Activated CD8-positive, alpha-beta memory T cell treated with anti-CD3 and anti-CD28 coated beads, Interleukin-2, amount 50 U/mL, for 1 hour (primary cell): Measurements from ENCODE around the gene MESP2.

Experiments used
- DNase-seq: peaks from one replicate; pipeline ENCODE4 v3.0.0-alpha.2; 2020; ENCODE audit errors: extremely low read depth

The MESP2 gene

DNA sequence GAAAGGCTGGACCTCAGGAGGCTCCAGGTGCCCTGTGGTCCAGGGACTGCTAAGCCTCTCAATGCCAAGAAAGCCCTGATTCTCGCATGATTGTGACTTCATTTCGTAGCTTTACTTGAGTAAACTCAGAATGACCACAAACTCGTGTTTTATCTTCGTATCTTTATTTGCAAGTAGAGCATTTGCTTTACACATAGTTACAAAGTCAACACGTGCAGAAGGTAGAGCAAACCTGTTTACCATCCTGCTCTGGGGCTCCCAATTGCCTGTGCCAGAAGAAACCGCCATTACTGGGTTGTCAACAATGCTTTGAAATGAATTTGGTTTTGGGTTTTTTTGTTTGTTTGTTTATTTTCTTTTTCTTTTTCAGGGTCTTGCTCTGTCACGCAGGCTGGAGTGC is 19.2 kb upstream of the MESP2 start:
- DNase-seq: no peak

DNA sequence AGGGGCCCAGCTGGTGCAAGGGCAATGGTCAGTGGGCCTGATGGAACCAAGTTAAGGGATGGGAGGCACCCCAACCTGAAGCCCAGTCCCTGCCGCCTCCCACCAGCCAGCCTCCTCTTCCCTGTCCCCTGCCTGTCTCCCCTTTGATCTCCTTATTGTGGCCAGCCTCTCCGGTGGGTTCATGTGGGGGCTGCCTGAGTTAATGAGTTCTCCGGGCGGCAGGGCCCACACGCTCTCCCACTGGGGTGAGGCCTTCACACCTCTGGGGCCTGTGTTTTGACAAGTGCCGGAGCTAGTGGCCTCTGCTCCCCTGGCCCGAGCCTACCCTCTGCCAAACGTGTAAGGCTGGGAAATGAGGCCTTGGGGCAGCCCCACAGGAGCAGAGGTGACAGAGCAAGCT is 17.8 kb upstream of the MESP2 start:
- no peak for DNase-seq

DNA sequence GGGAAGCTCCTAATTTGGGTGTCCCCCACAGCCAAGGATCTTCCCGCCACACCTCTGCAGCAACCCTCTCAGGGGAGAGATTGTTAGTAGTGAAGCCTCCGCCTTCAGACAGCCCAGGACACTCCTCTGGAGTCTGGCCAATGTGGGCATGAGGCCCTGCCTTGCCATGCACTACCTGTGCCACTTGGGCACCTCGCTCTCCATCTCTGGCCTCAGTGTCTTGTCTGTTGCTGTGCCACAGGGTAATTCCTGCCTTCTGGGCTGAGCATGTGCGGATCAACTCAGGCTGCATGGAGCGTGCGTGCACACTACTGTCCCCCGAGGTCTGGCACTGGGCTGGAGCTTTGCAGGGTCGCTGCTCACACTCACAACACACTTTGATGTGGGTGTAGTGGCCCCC is 17.2 kb upstream of the MESP2 start:
- DNase-seq: no peak

DNA sequence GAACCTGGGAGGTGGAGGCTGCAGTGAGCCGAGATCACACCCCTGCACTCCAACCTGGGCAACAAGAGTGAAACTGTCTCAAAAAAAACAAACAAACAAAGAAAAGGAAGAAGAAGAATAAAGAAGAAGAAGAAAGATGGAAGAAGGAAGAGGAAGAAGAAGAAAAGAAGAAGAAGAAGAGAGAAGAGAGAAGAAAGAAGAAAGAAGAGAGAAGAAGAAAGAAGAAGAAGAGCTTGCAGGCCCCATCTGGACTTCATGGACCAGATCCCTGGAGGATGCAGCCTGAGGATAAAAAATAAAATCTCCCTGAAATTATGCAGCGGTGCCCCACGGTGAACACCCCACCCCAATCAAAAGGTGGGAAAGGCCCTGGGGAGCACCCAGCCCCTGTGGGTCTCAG is 16.3 kb upstream of the MESP2 start:
- no peak for DNase-seq

DNA sequence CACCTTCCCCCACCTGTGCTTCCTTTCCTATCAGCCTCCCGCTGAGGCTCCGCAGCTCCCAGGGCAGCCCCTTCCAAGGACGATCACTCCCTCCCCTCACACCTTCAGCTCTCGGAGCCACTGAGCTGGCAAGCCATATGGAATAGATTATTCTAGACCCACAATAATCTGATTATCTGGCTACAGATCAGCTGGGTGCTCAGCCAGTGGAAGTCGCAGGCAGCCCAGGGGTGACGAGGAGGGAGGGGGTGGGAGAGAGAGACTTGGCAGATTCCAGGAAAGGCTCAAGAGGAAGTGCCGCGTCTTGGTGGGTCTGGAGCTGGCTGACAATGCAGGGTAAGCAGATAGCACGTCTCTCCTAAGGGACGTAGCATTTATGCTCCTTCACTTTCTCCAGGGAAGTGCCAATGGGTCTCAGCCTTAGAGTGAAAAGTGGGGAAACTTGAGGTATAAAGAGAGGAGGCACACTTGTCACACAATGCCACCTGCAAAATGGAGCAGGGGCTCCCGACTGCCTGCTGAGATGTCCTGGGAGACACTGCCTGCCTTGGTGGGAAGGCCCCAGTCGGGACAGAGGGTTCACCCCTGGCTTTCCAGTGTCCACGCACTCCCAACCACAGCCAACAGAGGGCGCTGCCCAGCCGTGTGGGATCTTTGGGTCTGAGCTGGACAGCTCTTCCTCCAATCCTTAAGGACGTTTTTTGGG is 15.7 kb upstream of the MESP2 start:
- no peak for DNase-seq

DNA sequence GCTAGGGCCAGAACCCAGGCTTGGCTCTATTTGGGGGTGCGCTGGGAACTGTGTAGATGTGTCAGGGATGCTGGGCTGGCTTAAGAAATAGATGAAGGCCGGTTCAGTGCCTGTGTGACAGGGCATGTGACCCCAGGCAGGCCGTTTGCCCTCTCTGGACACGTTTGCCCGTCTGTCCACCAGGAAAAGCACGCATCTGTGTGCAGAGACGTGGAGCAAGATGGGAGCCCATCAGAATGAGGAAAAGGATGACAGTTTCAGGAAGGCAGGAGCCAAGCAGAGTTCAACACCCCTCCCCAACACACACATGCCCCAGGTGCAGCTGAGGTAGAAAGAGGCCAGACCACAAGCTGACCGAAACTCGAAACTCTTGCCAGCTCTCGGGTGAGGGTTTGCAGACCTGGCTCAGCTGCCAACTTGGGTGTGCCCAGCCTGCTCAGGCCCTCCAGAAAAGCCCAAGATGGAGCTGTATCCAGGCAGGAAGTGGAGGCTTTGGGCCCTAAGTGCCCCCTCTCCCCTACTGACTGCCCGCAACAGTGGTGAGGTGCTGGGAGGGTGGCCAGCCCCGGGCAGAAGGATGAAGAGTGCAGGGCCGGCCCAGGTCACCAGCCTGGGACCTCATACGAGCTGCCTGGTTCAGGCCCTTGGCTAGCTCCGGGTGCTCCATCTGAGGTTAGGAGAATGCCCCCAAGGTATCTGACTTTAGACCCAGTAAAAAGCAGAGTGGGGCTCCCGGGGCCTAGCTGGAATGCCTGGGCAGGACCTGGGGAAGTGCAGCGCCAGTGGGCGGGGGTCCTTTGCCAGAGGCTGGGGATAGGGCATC is 14.9 kb upstream of the MESP2 start:
- no peak for DNase-seq

DNA sequence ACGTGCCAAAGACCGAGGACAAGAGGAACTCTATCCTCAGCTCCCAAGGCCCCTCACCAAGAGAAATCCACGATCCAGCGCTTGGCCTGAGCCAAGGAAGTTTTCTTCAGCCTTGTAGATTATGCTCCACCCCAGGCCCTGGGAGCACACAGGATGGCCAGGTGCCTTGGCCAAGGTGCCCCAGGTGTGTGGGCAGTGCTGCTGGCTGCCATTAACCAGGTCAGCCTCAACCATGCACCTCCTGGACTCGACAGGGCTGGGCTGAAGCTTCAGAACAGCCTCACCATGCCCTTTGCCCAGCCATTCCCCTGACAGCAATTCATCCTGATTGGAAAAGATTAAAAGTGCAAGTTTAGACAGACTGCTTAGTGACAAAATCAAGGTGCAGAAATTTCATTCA is 14.2 kb upstream of the MESP2 start:
- DNase-seq: no peak

DNA sequence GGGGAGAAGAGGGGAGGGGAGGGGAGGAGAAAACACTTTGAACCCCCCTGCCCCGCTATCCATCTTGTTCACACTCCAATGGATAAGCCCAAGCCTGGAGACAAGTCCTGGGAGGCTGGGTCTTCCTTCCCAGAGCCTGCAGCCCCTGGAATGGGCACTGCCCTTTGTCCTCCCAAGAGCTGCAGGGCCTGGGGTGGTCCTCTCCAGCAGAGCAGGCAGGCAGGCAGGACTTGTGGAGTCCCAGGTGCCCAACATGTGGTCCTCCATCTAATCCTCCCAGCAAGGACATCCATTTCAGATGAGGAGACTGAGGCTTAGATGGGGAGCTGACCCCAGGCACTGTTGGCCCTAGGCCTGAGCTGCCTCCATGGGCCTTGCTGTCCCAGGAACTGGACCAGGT is 10.4 kb upstream of the MESP2 start:
- no peak for DNase-seq

DNA sequence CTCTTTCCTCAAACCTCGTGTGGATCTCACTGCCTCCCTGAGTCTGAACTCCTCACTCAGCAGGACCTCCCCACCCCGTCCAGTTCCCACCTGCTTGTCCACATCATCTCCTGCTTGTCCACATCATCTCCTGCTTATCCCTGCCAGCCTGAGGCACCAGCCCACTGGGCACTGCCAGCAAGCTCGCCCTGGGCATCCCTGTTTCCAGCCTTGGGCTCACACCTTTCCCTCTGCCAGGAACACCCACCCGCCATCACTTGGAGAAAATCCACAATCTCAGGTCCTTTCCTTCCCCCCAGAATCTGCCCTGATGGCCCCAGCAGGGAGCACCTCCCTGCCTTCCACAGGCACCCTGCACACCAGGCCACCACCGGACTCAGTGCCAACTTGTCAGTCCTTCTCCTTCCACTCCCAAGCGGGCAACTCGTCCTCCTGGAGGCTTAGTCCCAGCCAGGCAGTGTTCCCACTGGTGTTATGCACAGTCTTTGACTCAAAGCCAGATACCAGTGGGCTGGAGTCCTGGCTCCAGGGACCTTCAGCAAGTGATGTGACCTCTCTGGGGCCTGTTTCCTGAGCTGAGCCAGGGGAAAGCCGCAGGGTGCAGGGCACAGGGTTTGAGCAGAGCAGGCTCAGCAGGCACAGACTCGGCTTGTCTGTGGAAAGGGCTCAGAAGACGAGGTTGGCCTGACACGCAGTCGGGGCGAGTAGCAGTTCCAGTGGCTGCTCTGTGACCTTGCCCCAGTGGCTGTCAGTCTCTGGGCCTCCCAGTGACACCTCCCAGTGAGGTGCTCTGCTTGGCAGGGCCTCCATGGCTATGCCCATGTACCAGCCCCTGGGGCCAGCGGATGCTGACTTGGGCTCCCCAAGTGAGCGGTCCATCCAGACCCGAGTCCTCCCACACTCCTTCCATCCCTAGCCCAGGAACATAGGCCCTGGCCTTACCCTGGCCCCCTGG is 9.5 kb upstream of the MESP2 start:
- DNase-seq: no peak

DNA sequence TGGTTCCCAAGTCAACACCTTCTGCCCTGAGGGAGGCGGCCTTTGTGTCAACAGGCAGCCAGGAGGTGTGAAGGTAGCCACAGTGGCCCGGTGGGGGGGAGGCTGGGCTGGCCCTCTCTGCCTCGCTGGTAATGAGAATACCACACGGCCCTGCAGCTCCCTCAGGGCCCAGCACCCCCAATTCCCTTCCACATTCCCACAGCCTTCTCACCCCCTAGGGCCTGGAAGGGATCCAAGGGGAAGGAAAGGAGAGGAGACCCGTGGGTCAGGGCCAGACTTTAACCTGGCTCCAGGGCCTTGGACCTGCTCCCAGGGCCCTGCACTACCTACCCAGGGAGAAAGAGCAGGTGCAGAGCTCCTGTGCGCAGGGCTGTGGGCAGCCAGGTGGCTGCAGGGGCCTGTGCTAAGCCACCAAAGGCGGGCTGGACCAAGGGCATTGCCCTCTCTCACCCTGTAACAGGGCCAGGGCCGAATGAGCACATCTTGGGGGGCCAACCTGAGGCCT is 8.7 kb upstream of the MESP2 start:
- DNase-seq: no peak

DNA sequence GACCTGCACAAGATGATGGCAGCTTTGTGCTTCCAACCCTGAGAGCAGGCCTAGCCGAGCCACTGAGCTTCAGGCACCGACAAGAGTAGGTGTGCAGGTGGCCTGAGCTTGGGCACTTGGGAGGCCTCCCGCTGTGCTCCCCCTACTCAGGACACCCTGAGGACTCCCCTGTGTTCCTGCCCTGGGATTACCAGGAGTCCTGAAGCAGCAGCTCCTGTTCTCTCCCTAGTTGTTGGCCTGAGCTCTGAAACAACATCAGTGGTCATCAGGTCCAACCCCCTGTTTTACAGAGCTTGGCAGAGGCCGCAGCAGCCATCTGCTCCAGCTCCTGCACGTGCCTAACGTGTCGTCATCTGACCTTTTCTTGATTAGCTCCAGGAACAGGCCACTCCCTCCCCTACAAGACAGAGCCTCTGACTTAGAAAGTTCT is 8.0 kb upstream of the MESP2 start:
- DNase-seq: no peak

DNA sequence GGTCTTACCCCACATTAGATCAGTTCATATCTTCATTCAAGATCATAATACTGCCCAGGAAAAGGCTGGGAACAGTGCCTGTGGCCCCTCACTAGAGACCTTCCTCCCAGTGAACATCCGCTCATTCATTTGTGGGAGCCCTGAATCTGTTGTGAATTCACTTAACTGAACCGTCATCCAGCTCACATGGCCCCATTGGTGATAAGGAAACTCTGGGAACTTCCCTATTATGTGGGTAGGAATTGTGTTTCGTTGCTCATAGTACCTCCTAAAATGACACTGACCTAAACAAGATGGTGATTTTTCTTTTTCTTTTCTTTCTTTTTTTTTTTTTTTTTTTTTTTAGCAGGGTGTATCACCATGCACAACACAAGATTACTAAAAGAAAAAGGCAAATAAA is 6.8 kb upstream of the MESP2 start:
- DNase-seq: no peak

DNA sequence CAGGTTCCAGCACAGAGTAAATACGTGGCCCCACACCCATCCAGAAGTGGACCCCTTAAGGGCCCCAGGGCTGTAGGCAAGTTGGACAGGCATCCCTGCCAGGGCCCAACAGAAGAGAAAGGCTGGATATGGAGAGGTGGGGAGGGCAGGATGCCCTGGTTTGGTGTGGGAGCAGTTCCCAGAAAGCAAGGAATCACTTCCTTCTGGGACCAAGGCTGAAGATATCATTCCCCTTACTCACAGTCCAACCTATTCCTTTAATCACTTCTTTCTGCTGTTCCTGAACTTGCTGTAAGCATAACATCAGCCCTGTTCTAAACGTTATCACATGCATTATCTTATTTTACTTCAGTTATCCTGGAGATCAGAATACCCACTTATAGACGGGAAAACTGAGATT is 6.1 kb upstream of the MESP2 start:
- no peak for DNase-seq

DNA sequence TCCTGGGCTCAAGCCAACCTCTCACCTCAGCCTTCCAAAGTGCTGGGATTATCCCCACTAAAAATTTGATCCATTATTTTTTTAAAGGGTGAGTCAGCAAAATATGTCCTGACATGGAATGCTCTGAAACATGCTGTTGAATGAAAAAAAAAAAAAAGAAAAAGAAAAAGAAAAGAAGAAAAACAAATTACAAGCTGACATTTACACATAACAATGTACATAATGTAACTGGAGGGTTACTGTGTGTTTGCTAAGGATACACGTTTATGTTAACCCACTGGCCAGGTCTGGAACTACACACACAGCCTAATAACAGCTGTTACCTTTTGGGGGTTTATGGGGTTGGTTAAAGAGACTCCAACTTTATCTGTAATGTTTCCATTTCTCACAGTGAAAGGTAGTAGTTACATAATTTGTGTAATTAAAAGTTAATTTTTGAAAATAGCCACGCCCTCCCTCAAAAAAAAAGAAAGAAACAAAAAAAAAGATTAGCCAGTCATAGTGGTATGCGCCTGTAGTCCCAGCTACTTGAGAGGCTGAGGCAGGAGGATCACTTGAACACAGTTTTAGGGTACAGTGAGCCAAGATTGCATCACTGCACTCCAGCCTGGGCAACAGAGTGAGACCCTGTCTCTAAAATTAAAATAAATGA is 3.1 kb upstream of the MESP2 start:
- DNase-seq: no peak

DNA sequence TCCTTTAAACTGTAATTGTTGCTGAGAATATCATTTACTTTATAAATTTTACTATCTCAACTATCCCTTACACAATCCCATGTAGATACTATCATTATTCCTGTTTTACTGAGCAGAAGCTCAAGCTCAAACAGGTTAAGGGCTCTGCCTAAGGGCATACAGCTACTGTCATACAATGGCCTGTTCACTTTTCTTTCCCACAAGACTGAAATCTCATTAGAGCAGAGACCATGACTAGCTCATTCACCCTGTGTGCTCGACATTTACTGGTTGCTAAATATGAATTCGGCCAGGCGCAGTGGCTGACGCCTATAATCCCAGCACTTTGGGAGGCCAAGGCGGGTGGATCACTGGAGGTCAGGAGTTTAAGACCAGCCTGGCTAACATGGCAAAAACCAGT is 1.6 kb upstream of the MESP2 start:
- DNase-seq: no peak

DNA sequence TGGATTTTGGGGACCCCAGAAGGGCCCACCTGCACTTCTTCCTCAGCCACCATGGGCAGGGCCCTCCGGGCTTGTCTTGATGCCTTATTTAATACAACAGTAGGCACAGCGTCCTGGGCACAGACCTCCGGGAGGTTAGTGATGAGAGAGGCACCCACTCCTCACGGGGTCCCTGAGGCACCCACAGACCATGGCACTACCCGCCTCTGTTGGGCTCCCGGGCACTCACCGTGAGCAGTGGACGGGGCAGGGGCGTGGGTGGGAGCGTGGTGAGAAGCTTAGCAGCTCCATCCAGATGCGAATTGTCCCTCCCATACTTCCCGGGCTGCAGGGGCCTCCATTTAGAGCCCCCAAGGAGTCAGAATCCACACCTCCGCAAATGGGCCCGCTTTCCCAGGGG is 317 bp upstream of the MESP2 start:
- DNase-seq: no peak

DNA sequence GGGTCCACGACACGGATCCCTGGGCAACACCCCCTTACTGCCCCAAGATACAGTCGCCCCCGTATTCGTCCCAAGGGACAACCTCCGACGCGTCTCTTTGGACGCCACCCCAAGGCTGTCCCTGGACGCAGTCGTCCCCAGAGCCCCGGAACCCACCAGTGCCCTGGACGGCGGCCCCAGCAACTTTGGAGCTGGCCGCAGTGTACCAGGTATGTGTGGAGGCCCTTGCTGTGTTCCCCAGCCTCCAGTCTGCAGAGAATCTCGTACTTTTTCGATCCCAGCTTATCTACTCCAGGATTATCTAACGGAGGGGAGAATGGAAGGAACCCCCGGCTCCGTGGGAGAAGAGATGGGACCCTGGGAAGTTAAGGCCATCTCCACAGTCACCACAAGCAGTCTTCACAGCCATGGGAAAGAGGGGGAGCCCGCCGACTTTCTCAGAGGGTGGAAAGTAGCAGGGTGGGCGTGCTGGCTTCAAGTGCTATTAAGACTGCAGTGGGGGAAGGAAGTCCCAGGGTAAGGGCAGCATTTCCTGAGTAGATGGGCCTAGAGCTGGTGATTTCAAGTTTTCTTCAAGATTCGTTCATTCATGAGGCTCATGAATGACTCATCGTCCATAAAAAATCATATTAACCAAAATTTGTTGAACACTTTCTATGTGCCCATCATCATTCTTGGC is 1.1 kb downstream of the MESP2 start:
- DNase-seq: no peak

DNA sequence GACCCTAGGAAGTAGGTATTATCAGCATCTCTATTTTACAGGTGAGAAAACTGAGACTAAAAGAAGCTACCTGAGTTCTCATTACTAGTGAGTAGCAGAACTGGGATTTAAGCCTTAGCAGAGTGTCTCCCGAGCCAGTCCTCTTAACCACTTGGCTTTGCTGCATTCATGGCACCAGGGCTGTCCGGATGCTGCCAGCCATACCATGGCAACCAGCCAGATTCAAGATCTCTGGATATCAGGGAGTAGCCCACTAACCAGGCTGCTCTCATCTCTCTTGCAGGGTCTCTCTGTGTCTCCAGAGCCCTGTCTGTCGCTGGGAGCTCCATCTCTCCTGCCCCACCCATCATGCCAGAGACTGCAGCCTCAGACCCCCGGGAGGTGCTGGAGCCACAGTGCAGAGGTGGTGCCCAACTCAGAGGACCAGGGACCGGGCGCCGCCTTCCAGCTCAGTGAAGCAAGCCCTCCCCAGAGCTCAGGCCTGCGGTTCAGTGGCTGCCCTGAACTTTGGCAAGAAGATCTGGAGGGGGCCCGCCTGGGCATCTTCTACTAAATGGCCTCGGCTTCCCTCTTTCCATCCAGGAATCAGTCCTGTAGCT is 1.7 kb downstream of the MESP2 start:
- no peak for DNase-seq

DNA sequence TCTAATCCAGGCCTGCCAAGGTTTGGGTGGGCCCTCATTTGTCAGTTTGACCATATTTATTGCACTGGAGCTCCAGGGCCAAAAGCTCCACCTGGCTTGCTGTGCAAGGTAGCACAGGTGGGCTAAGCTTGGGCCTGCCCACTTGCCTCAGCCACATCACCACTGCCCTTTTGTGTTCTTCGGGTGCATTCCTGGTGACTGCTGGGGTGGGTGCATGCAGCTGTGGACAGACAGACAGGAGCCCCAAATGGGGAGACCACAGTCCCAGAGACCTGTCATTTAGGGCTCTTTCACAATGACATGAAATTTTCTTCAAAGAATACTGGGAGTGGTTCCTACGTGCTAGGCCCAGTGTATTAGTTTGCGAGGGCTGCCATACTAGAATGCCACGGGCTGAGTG is 2.7 kb downstream of the MESP2 start:
- DNase-seq: no peak

DNA sequence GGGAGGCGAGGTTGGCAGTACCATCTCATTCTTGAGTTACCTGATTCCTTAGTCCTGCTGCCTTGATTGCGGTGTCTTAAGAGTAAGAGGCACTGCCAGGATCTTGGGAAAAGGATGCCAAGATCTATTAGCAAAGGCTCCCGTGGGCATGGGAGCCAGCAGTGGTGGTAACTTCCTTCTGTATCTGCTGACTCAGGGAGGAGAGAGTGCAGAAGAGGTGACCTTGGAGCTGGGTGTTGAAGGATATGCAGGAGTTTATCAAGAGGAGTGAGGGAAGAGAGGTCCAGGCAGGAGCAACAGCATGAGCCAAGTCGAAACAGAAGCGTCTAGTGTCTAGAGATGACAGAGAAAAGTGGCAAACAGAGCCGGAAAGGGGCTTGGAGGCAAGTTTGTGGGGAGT is 4.5 kb downstream of the MESP2 start:
- DNase-seq: no peak

DNA sequence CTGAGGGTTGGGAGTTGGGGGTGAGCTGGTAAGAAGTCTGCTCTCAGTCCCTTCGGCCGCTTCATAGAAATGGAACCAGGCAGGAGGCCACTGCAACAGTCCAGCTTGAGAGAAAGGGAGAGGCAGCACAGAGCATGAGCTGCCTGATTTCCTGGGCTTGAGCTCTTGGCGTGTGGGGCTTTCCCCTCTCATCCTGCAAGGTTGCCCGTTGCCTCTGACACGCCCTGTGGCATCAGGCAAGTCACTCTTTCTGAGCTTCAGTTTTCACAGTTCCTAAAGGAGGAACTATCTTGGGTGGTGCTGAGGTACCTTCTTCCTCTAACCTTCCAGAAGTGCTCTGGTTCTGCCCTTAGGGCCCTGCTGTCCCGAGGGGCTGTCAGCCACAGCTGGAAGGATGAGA is 4.9 kb downstream of the MESP2 start:
- no peak for DNase-seq
